GM12892 (cell line): ENCODE data around the gene NKD1.

Source experiments
- POLR2A ChIP-seq: IDR thresholded peaks from 2 replicates; pipeline ENCODE4 v1.6.1; 2011; ENCODE audit warnings: low read depth, low read length, control low read depth
- POLR2AphosphoS5 ChIP-seq: IDR thresholded peaks from 2 replicates; pipeline ENCODE4 v1.6.1; 2011; ENCODE audit warnings: low read depth, low read length, control low read depth
- TAF1 ChIP-seq: IDR thresholded peaks from 2 replicates; pipeline ENCODE4 v1.6.1; 2011; ENCODE audit warnings: low read depth, mild to moderate bottlenecking, control low read depth, low read length, borderline replicate concordance

- TF ChIP-seq POLR2A (no peak), POLR2AphosphoS5 (no peak), TAF1 (no peak)
Measured at GRCh38 chr16:50627419-50627818, 79.2 kb downstream of the NKD1 start.
